Daoy (cell line): ENCODE measurements around the gene THSD4. TPM values are rescaled to one million over a fixed set of nuclear protein-coding genes. Genes with fewer than 3 reads are reported as not detected.
"Not testable (repeated sequence)": the region's sequence is repeated elsewhere in the genome, so short reads cannot be mapped to it uniquely, and the experiment has no call there.

ENCODE experiments used
- DNase-seq: peaks from one replicate; pipeline ENCODE4 v3.0.0-alpha.2; 2015; ENCODE audit warnings: low read depth
- total RNA-seq: library from RNA; depleted of rRNA; stranded (reverse); fragments of >200 nt; shearing (Covaris generic); gene quantifications from 2 replicates; pipeline ENCODE4 v1.2.3, GENCODE V29; 2014

The THSD4 gene
- total RNA-seq, 1 experiment from 2014 or later = 5.4 TPM

DNA sequence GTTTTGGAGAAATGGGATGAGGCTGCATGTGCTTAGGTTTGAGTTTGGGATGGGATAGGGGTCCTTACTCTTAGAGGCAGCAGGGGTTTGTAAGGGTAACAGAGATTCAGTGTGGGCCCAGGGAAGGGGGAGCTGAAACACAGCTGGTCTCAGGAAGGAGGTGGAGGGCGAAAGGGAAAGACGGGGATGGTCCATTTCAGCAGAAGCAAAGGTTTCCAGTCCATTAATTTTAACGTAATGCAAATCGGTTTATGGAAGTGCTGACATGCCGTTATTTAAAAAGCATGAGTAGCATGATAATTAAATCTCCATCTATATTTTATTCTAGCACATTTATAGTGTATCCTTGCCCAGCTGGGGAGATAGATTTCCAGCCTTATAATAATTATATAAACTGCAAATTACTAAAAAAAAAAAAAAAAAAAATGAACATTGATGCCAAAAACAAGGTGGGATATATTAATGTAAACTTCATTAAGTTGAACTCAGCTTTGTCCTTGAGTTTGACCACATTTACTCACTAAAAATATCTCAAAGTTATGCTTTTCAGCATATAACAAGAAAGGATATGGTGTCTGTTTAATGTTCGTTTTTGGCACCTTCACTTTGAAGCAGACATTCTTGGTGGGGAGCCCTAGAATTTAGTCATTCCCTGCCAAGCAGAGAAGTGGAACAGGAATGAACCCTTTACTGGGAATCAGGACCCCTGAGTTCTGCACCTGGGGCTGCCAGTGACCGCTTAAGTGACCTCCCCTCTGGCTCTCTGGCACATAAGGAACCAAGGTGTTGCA is 234.7 kb downstream of the THSD4 start:
- DNase-seq = no peak

DNA sequence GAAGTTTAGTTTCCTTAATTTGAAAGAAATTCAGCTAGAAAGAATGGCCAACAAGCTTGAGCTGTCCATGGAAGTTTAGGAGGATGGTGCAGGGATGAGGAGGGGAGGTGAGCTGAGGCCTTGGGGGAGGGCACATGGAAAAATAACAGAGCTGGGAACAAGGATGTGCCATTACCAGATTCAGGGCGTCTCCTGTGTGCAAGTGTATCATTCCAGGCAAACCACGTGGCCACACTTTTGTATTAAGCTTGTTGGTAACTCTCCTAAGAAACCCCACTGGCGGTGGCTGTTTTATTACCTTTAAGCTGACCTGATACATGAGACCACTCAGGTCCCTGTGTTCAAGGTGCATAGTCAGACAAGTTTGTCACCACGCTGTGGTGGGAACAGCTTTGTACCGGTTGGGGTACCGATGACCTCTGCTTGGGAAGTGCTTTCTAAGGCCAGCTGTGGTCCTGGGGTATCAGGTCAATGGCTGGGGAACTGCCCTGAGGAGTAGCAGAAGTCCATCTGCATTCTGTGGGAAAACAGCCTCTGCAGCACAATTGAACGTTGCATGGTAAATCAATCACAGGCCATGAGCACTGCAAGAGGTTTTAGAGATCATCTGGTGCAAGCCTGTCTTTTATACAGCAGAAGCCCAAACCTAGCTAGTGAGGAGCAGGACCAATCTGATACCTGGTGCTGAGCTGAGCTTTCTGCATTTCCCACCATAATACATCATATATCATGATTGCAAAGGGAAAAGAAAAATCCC is 235.5 kb downstream of the THSD4 start:
- no peak for DNase-seq

DNA sequence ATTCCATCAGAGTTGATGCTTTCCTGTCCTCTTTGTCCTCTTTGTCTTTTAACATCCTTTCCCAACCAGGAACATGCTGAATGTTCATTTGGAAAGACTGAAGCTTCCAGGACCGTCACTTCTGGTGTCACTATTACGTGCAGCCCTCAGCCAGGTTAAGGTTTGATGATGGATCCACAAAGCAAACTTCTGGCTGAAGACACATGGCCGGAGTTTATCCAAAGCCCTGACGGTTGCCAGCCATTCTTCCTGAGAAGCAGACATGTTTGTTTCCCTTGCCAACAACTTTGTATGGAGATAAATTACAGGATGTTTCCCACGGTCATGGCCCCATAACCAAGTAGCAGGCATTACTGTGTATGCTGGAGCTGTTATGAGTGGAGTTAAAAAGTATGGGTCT is 236.9 kb downstream of the THSD4 start:
- DNase-seq = no peak

DNA sequence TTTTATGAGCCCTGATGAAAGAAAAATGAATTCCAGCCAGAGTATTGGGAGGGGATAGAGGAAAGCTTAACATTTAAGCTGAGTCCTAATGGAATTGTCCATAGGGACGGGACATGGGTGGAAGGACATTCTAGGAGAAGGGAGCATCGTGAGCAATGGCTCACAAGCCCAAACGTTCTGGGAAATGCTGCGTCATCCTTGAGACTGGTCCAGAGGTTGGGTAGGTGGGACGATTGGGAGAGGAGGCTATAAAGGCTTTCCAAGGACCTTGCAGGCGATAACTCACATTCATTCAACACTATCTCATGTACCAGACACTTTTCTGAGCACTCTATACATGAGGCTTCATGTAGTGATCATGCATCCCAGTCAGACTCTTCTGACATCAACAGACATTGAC is 237.5 kb downstream of the THSD4 start:
- DNase-seq = no peak

DNA sequence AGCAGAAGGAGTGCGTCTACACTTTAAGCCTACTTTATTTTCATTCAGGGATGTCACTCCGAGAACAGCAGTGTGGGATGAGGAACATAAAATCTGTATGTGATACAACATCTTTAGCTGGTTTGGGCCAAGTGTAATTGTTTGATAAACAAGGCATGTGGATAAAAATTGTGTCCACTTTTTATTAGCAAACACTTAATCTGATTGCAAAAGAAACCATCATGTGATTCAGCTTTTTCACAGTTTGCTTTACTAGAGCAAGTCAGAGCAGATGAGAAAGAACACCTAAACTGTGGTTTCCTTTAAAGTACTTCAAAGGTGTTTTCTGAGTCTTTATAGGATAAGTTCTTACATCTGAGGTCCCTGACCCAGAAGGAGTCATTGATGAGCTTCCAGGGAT is 237.9 kb downstream of the THSD4 start:
- DNase-seq = no peak

DNA sequence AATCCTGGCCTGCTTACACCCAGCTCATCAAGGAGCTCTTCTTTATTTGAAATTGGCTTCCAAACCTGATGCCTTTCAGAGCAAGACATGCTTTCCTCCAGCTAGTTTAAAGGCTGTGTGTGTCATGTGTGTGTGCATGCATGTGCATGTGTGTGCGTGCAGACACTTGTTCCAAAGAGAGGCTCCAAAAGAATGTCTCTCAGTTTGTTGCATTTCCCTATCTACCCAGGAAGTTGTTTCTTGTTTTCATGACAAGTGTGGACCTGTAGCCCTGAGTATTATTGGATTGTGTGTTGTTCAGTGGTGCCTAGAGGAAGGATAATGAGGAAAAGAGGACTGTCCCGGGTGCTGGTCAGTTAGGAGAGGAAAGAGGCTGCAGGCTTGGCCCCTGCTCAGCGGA is 240.0 kb downstream of the THSD4 start:
- DNase-seq = no peak

DNA sequence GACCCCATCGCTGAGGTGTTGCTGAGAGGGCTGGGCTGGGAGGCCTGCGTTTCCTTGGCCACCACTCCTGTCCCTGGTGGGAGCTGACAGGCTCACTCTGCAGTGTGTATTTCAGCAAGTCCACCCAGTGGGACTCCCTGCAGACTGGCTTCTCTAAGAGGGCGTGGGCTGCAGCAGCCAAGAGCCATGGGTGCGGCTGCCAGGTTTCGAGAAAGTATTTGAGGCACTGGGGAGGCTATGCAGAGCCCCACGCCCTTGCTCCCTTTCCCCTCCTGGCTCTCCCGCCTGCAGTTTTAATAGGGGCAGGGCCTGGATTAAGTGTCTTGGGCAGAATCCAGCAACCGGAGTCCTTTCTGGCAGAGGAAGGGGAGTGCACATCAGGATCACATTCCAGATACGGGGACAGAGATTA is 242.1 kb downstream of the THSD4 start:
- no peak for DNase-seq

DNA sequence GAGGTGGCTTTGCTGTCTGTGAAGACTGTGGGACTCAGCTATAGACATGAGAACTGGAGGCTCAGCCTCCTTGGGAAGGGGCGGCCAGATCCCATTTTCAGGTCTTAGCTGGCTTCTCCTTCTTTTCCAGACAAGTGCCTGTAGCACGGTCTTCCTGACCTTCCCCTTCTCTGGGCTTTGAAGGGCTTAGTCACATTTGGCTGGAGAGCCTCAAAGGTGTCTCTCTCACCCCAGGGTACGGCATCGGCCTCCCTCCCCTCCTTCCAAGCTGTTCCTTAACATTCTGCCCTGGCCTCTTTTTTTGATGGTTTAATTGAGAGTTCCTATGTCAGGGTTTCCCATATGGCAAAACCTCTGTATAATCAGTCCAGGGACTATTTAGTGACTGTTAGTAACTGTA is 242.7 kb downstream of the THSD4 start:
- DNase-seq = no peak

DNA sequence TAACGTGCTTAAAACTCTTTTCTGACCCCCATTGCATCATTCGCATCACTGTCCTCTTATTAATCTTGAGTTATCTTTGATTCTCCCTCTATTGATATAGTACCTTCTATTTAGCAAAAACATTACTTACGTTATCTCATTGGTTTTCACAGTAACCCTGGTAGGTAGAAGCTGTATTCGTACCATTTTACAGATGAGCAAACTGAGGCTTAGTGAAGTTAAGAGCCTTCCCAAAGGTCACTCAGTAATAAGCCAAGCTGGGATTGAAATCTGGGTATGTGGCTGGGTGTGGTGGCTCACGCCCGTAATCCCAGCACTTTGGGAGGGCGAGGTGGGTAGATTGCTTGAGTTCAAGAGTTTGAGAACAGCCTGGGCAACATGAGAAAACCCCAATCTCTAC is 244.0 kb downstream of the THSD4 start:
- no peak for DNase-seq

DNA sequence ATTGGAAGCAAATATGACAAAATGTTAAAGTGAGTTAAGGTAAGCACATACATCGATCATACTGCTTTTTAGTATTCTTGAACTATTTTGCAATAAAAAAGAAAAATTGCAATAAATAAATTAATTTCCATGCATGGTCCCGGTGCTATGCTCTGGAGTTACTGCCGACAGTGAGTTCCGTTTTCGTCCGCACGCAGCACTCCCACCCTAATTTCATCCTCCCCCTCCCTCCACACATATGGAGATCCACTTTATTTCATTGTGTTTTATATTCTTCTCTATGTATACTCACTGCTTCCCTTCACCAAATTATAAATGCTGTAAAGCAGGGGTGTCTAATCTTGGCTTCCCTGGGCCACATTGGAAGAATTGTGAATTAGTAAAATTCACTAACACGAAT is 247.3 kb downstream of the THSD4 start:
- no peak for DNase-seq

DNA sequence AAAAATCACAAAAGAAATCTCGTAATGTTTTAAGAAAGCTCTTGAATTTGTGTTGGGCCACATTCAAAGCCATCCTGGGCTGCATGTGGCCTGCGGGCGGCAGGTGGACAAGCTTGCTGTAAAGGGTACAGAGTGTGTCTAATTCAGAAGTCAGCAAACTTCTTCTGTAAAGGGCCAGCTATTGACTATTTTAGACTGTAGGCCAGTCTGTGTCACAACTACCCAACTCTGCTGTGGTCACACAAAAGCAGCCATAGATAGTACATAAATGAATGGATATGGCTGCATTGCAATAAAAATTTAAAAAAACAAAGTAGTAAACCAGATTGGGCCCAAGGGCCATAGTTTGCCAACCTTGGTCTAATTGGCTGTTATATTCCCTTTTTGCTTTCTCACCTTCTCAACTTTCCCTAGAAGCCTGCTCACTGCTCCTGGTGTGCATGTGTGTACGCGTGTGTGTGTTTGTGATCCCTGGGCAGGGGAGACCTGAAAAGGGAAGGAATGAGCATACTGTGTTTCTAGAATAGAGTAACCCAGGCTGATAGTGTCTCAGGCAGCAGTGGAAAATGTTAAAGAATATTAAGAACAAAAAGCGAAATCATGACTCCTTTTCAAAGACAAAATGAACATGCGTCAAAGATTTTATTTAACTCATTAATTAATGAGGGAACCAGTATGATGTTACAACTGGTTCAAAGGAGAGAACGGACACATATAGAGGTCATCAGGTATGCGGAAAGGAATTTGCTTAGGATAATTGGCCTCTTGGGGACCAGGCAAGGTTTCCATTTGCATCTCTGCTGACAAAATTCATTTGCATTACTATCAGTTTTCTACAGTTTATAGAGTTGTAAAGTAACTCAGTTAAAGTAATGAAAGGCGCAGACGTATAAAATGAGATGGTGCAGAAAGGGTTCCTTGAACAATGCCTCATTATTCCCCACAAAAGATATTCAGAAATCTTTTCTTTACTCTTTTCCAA is 248.0 kb downstream of the THSD4 start:
- no peak for DNase-seq

DNA sequence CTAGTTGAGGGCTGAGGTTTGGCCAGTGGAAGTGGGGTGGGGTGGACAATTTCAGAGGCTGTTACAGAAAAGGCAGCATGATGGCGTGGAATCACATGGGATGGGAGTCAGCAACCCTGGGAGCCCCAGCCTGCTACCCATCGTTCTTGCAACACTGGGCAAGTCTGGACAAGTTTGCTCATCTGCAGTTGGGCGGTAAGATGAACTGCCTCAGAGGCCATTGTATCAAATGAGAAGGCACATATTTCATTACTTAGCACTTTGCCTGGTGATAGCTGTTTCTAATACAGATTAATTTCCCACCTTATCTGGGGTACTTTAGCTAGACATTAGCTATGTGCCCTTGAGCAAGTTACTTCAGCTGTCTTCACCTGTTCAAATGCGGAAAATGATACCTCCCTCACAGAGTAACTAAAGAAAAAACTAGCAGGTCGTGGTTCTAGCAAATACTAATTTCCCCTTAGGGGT is 248.9 kb downstream of the THSD4 start:
- no peak for DNase-seq

DNA sequence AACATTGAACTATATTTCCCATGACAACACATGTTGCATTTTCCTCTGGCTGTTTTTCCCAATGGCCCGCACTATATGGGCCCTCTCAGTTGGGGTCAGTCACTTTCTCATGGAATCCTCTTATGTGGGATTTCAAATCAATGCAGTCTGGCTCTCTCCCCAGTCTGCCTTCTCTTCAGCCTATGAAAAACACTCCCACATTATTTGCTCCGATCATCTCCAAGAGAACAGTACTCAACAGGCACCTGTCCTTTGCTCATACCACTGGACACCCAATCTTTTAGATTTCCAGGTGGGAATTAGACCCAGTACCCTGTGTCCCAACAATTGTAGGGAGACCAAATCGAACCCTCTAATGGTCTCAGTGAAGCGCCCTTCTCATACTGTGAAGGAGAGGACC is 251.3 kb downstream of the THSD4 start:
- no peak for DNase-seq

DNA sequence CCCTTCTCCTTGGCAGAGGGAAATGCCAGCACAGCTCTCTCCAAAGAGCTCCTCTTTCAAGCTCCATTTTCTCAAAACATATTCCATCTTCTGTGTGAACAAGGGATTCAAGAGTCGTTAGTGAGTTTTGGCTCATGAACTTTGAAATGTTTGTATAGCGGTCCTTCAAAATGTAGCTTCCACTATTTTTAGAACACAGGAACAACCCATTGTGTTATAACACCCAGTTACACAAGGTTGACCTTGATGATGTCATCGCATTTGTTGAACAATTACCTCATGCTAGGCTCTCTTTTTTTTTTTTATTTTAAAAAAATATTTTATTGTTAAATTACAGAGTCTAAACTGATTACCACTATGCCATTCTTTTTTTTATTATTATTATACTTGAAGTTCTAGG is 251.7 kb downstream of the THSD4 start:
- no peak for DNase-seq

DNA sequence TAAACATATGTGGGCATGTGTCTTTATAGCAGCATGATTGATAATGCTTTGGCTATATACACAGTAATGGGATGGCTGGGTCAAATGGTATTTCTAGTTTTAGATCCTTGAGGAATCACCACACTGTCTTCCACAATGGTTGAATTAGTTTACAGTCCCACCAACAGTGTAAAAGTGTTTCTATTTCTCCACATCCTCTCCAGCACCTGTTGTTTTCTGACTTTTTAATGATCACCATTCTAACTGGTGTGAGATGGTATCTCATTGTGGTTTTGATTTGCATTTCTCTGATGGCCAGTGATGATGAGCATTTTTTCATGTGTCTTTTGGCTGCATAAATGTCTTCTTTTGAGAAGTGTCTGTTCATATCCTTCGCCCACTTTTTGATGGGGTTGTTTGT is 252.5 kb downstream of the THSD4 start:
- DNase-seq = not testable (repeated sequence)

DNA sequence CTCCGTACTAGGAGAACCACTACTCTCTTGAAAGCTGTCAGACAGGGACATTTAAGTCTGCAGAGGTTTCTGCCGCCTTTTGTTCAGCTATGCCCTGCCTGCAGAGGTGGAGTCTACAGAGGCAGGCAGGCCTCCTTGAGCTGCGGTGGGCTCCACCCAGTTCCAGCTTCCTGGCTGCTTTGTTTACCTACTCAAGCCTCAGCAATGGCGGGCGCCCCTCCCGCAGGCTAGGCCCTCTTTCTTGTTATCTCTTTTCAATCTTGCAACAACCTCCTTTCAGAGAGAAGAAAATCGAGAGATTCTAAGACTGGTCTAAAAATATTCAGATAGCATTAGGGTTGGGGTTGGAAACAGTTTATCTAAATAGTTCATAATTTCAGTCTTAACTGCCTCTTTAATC is 257.5 kb downstream of the THSD4 start:
- not testable (repeated sequence) for DNase-seq

DNA sequence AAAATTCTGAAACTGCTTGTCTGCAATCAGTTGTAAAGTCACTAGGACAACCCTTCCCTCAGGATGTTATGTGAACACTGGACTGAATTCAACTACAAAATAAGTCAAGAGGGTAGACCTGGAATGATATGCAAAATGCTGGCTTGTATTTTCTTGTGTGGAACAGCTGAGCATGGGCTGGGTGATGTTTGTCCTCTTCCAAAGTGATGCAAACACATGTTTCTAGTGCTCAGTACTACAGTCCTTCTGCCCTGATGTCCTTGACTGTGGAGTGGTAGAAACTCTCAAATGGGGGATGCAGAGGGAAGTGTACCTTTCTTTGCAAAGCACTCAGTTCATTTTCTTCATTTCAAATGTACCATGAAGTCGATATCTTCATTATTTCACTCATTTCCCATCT is 258.6 kb downstream of the THSD4 start:
- no peak for DNase-seq

DNA sequence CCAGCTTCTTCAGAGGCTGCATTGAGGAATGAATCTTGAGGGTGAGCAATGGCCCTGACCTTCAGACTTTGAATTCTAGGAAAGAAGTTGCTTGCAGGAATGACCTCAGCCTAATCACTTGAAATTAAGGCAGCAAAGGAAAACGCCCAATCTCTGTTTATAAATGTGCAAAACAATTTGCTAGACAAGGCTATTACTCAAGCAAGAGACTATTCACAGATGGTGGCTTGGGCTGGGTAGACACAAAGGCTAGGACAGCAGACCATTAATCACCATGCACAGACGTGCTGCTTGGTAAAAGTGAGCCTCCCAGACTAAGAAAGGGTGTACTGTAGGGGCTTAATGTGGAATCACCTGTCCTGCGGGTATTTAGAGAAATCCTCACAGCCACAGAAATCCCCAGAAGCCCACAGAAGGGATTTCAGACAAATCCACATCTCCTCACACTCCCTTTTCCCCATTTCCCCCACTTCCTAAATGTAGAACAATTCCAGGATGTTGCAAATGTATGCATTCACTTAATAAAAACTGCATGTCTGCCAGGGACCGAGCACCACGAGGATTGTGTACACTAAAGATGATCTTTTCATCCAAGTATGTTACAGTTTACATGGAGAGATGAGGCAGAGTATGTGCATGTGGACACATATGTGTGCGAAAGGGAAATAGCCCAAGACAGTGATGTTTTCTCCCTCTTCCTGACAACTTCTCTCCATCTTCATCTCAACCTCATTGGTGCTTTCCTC is 259.5 kb downstream of the THSD4 start:
- DNase-seq = no peak

DNA sequence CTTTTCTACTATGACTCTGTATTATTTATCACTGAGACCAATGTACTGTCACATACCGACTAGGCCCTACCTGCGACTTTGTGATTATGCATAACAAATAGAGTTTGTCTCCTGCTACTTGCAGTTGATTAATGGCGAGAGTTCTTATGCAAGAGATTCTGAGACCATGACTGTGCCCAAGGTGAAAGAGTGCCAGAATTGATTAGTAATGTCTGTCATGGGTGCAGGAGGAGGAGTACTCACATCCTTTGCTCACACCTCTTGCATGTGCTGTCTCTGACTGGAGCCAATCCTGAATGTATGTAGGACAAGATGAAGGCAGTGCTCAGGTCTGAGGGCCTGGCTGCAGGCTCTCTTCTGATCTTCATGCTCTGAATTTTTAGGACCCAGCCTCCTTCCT is 260.7 kb downstream of the THSD4 start:
- no peak for DNase-seq

DNA sequence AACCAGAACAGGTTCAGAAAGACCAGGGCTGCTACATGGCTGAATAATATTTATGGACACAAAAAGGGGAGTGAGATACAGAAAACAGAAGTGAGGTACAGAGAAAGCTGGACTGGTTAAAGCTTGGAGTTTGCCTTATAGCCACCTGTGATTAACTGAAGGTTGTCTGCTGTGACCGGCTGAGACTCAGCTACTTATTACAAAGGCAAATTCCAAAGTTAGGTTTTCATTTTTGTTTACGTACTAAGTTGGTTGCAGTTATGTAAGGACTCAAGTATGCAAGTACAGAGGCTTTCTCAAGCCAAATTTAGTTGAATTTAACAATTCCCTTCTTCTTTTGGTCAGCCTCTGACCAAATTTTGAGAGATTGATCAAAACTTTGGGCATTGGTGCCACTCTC is 264.6 kb downstream of the THSD4 start:
- no peak for DNase-seq

DNA sequence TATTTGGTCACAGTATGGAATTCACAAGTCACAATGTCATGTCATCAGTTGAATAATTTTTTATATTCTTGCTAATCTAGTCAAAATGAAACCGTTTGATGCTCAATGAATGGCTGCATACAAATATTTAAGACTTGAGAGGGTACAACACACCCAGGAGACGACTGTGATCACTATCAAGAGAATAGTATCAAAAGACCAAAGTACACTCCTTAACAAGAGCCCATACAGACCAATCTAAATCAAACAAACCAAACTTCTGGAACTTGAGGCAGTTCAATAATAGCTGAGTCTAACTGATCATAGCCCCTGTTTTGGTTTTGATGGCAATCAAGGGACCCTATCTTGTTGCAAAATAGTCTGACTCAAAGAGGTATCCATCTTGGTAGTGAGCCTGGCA is 265.1 kb downstream of the THSD4 start:
- DNase-seq = no peak
